GM12874 (cell line): Measurements from ENCODE around the gene ASAP2.

Source experiments
- CTCF ChIP-seq: IDR thresholded peaks from 2 replicates; pipeline ENCODE4 v1.5.1; 2011; ENCODE audit warnings: low read depth, mild to moderate bottlenecking, control low read depth, low read length, moderate library complexity; ENCODE audit not compliant: insufficient read depth

ASAP2 gene

GRCh38 chr2:9165625-9166024 lies 41.0 kb upstream of the ASAP2 start:
- TF ChIP-seq CTCF: no peak

GRCh38 chr2:9166579-9167377 lies 39.8 kb upstream of the ASAP2 start:
- no peak for TF ChIP-seq CTCF

GRCh38 chr2:9167718-9168657 lies 38.6 kb upstream of the ASAP2 start:
- TF ChIP-seq CTCF: no peak

GRCh38 chr2:9168821-9169221 lies 37.8 kb upstream of the ASAP2 start:
- TF ChIP-seq CTCF: no peak

- TF ChIP-seq CTCF: no peak
Observed at GRCh38 chr2:9169349-9170107, 37.1 kb upstream of the ASAP2 start.

- no peak for TF ChIP-seq CTCF
Observed at GRCh38 chr2:9170458-9171130, 36.0 kb upstream of the ASAP2 start.
